H9 (cell line): ENCODE measurements around the gene THSD7B. TPM values are rescaled to one million over a fixed set of nuclear protein-coding genes. Genes with fewer than 3 reads are reported as not detected.

Experiments used
- DNase-seq: peaks from one replicate; pipeline ENCODE4 v3.0.0-alpha.2; 2017
- H2AFZ ChIP-seq: one replicate; pipeline ENCODE4 v1.6.1; 2013; ENCODE audit warnings: mild to moderate bottlenecking, low read length, control low read depth, moderate library complexity
- H2AK5ac ChIP-seq: 2 replicates; pipeline ENCODE4 v1.6.1; 2013; ENCODE audit warnings: low read length, control low read depth, mixed read lengths; ENCODE audit not compliant: insufficient read length
- H2BK120ac ChIP-seq: one replicate; pipeline ENCODE4 v1.6.1; 2013; ENCODE audit warnings: low read depth, mild to moderate bottlenecking, low read length, control low read depth, inconsistent platforms; ENCODE audit not compliant: poor library complexity, severe bottlenecking
- H2BK12ac ChIP-seq: 2 replicates; pipeline ENCODE4 v1.6.1; 2013; ENCODE audit warnings: low read length, control low read depth, mixed read lengths, low read depth; ENCODE audit not compliant: insufficient read length
- H2BK15ac ChIP-seq: 2 replicates; pipeline ENCODE4 v1.6.1; 2013; ENCODE audit warnings: low read depth, low read length, control low read depth
- H2BK20ac ChIP-seq: one replicate; pipeline ENCODE4 v1.6.1; 2013; ENCODE audit warnings: low read depth, mild to moderate bottlenecking, low read length, control low read depth, inconsistent platforms; ENCODE audit not compliant: poor library complexity, severe bottlenecking
- H2BK5ac ChIP-seq: 2 replicates; pipeline ENCODE4 v1.6.1; 2013; ENCODE audit warnings: low read length, control low read depth, mixed read lengths; ENCODE audit not compliant: insufficient read length
- H3K14ac ChIP-seq: 2 replicates; pipeline ENCODE4 v1.6.1; 2013; ENCODE audit warnings: low read length, control low read depth; ENCODE audit not compliant: insufficient read depth
- H3K18ac ChIP-seq: 2 replicates; pipeline ENCODE4 v1.6.1; 2013; ENCODE audit warnings: low read depth, mild to moderate bottlenecking, mixed read lengths, low read length, control low read depth; ENCODE audit not compliant: insufficient read length
- H3K23ac ChIP-seq: 2 replicates; pipeline ENCODE4 v1.6.1; 2013; ENCODE audit warnings: low read length, control low read depth, mixed read lengths, low read depth; ENCODE audit not compliant: insufficient read length
- H3K23me2 ChIP-seq: 2 replicates; pipeline ENCODE4 v1.6.1; 2013; ENCODE audit warnings: low read depth, mild to moderate bottlenecking, mixed read lengths, low read length, control low read depth; ENCODE audit not compliant: insufficient read length, poor library complexity, severe bottlenecking
- H3K27ac ChIP-seq: 2 replicates; pipeline ENCODE4 v1.5.1; 2013; ENCODE audit warnings: low read length, control low read depth, mixed read lengths, low read depth; ENCODE audit not compliant: insufficient read length
- H3K27me3 ChIP-seq: 2 replicates; pipeline ENCODE4 v1.6.1; 2013; ENCODE audit warnings: low read length, control low read depth, inconsistent platforms; ENCODE audit not compliant: insufficient read depth
- H3K4ac ChIP-seq: 2 replicates; pipeline ENCODE4 v1.6.1; 2013; ENCODE audit warnings: low read depth, mild to moderate bottlenecking, control low read depth, inconsistent platforms, low read length, moderate library complexity
- H3K4me1 ChIP-seq: 2 replicates; pipeline ENCODE4 v1.6.1; 2013; ENCODE audit warnings: low read length, control low read depth, inconsistent platforms; ENCODE audit not compliant: insufficient read depth
- H3K4me2 ChIP-seq: 2 replicates; pipeline ENCODE4 v1.6.1; 2013; ENCODE audit warnings: low read length, control low read depth, mixed read lengths; ENCODE audit not compliant: insufficient read length, insufficient read depth
- H3K56ac ChIP-seq: 2 replicates; pipeline ENCODE4 v1.6.1; 2013; ENCODE audit warnings: low read depth, mild to moderate bottlenecking, mixed read lengths, low read length, control low read depth; ENCODE audit not compliant: insufficient read length
- H3K79me1 ChIP-seq: 2 replicates; pipeline ENCODE4 v1.6.1; 2013; ENCODE audit warnings: low read depth, mild to moderate bottlenecking, moderate library complexity, low read length, control low read depth, inconsistent platforms; ENCODE audit not compliant: insufficient read depth, poor library complexity, severe bottlenecking
- H3K79me2 ChIP-seq: 2 replicates; pipeline ENCODE4 v1.6.1; 2013; ENCODE audit warnings: low read length, control low read depth, inconsistent platforms; ENCODE audit not compliant: insufficient read depth
- H3K9ac ChIP-seq: 2 replicates; pipeline ENCODE4 v1.6.1; 2013; ENCODE audit warnings: low read length, control low read depth, mixed read lengths; ENCODE audit not compliant: insufficient read length; ENCODE audit errors: extremely low read depth
- H3K9me3 ChIP-seq: one replicate; pipeline ENCODE4 v1.6.1; 2013; ENCODE audit warnings: low read depth, low read length, inconsistent platforms; ENCODE audit not compliant: control insufficient read depth
- H3T11ph ChIP-seq: one replicate; pipeline ENCODE4 v1.6.1; 2013; ENCODE audit warnings: mild to moderate bottlenecking, low read length, control low read depth, inconsistent platforms
- H4K20me1 ChIP-seq: one replicate; pipeline ENCODE4 v1.6.1; 2013; ENCODE audit not compliant: control insufficient read depth, insufficient read length, insufficient read depth
- H4K5ac ChIP-seq: 2 replicates; pipeline ENCODE4 v1.6.1; 2013; ENCODE audit warnings: low read depth, mild to moderate bottlenecking, mixed read lengths, low read length, control low read depth; ENCODE audit not compliant: insufficient read length
- H4K8ac ChIP-seq: replicated peaks from 2 replicates; pipeline ENCODE4 v1.6.1; 2013; ENCODE audit warnings: low read length, control low read depth, mixed read lengths, low read depth; ENCODE audit not compliant: insufficient read length
- H4K91ac ChIP-seq: 2 replicates; pipeline ENCODE4 v1.6.1; 2013; ENCODE audit warnings: low read depth, mild to moderate bottlenecking, moderate library complexity, mixed read lengths, low read length, control low read depth; ENCODE audit not compliant: insufficient read length
- H3K27ac Mint-ChIP-seq, 3 experiments: 2 replicates in 2 of 3; 3 replicates in 1 of 3; pipeline ENCODE4 v1.8.0; 2020 to 2021; ENCODE audit warnings: mixed read lengths in 3 of 3, mild to moderate bottlenecking in 1 of 3, moderate library complexity in 1 of 3
- H3K27me3 Mint-ChIP-seq: 2 replicates; pipeline ENCODE4 v1.8.0; 2021; ENCODE audit warnings: low read depth, mild to moderate bottlenecking, moderate library complexity, mixed read lengths
- H3K36me3 Mint-ChIP-seq, 3 experiments: 2 replicates in 2 of 3; 3 replicates in 1 of 3; pipeline ENCODE4 v1.8.0; 2020 to 2021; ENCODE audit warnings: low read depth in 3 of 3, mixed read lengths in 3 of 3; ENCODE audit not compliant: insufficient read depth in 1 of 3
- H3K4me1 Mint-ChIP-seq, 2 experiments: 2 replicates each; pipeline ENCODE4 v1.8.0; 2020; ENCODE audit warnings: mixed read lengths in 2 of 2
- H3K4me3 Mint-ChIP-seq, 2 experiments: 2 replicates in 1 of 2; 3 replicates in 1 of 2; pipeline ENCODE4 v1.8.0; 2020 to 2021; ENCODE audit warnings: mild to moderate bottlenecking in 2 of 2, mixed read lengths in 2 of 2, moderate library complexity in 1 of 2
- H3K9me3 Mint-ChIP-seq, 2 experiments: 2 replicates in 1 of 2; 3 replicates in 1 of 2; pipeline ENCODE4 v1.8.0; 2020; ENCODE audit warnings: mild to moderate bottlenecking in 2 of 2, mixed read lengths in 2 of 2, moderate library complexity in 1 of 2
- CTCF ChIP-seq: fragments of 200-600 bp; sonication (generic); conservative IDR thresholded peaks from 3 replicates; pipeline ENCODE4 v1.8.0; 2021; ENCODE audit warnings: antibody characterized with exemption, mild to moderate bottlenecking
- WGBS: extraction: QIAGEN DNeasy Blood & Tissue Kit; methylation state at CpG from one replicate; pipeline ENCODE4 v1.1.7; 2013; ENCODE audit warnings: missing lambda C conversion rate, low lambda C conversion rate, mixed read lengths; ENCODE audit not compliant: insufficient read length; ENCODE audit errors: extremely low coverage; 5-methylcytosine and 5-hydroxymethylcytosine counted together
- total RNA-seq: library from RNA; stranded (reverse); gene quantifications from 2 replicates; pipeline ENCODE4 v1.2.1, GENCODE V29; 2021

THSD7B gene
- total RNA-seq, 1 experiment from 2014 or later = 0.85 TPM

GRCh38 chr2:137339051-137339450 lies 573.7 kb downstream of the THSD7B start:
- Histone ChIP-seq H3K4me1 (peaks cover 4% of the 10 kb centered on the region), H3K9ac (no peak overlapping the region), H2BK12ac (no peak overlapping the region), H4K91ac (no peak overlapping the region), H2AK5ac (no peak overlapping the region), H2BK20ac (no peak overlapping the region), H2BK15ac (no peak overlapping the region), H3K9me3 (no peaks in the 10 kb centered on the region), H3K79me2 (no peaks in the 10 kb centered on the region), H3K4me2 (no peak overlapping the region), H3K23me2 (no peaks in the 10 kb centered on the region), H3K79me1 (no peaks in the 10 kb centered on the region), H3K27ac (no peak overlapping the region), H3K18ac (no peak overlapping the region), H2BK120ac (no peak overlapping the region), H3K14ac (no peak overlapping the region), H3K4ac (no peak overlapping the region), H2AFZ (no peak overlapping the region), H4K20me1 (no peaks in the 10 kb centered on the region), H3K27me3 (no peaks in the 10 kb centered on the region), H2BK5ac (no peak overlapping the region), H4K8ac (no peak overlapping the region), H4K5ac (no peak overlapping the region), H3K56ac (no peak overlapping the region), H3T11ph (no peak overlapping the region), H3K23ac (no peak overlapping the region)
- no peak overlapping the region for H3K4me3 Mint-ChIP-seq
- no peak for TF ChIP-seq CTCF
- no peak overlapping the region for H3K27ac Mint-ChIP-seq
- H3K27me3 Mint-ChIP-seq = no peaks in the 10 kb centered on the region
- peaks cover 0 to 7% of the 10 kb centered on the region in 2 experiments; a peak in 1 of 4 replicates for H3K4me1 Mint-ChIP-seq
- H3K9me3 Mint-ChIP-seq = no peaks in the 10 kb centered on the region
- no peak for DNase-seq
- no CpG with 5 or more reads among the region's 3 CpGs for WGBS
- H3K36me3 Mint-ChIP-seq = no peaks in the 10 kb centered on the region
